Astrocyte of the spinal cord (primary cell): Measurements from ENCODE around the gene GIPC2.

Source experiments
- DNase-seq: peaks from one replicate; pipeline ENCODE4 v3.0.0; 2011; ENCODE audit warnings: low read depth, low spot score
- H3K4me3 ChIP-seq: 2 replicates; pipeline ENCODE4 v1.5.1; 2011; ENCODE audit warnings: low read depth, mild to moderate bottlenecking, low read length, moderate library complexity
- in situ Hi-C: cut with HindIII; loops from 2 replicates; pipeline ENCODE4 v1.10.0; 2017; ENCODE audit warnings: low sequenced_read_pairs
- TF ChIP-seq, protein P1 (sequence below): IDR thresholded peaks from 2 replicates; pipeline ENCODE4 v1.5.1; 2012; ENCODE audit warnings: low read depth, mild to moderate bottlenecking, low read length, inconsistent platforms

GIPC2 gene

DNA sequence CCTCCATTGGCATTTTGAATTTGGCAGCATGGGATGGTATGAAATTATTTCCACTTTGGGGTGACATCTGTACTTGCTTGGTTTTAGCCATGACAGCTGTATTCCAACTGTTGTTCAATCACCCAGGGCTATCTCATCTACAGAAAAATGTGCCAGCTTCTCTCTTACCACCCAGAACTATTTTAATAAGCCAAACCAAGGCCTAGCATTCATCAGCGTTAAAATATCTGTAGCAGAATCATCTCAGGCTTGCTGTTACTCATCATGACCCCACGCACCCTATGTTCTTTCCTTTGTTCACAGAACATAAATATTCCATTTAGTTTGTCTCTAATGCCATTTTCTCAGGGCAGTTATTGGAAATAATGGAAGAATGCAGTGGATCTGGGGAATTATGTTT, 49.8 kb downstream of the GIPC2 start:
- in situ Hi-C loops, result no loop called here
- TF ChIP-seq, protein P1, sequence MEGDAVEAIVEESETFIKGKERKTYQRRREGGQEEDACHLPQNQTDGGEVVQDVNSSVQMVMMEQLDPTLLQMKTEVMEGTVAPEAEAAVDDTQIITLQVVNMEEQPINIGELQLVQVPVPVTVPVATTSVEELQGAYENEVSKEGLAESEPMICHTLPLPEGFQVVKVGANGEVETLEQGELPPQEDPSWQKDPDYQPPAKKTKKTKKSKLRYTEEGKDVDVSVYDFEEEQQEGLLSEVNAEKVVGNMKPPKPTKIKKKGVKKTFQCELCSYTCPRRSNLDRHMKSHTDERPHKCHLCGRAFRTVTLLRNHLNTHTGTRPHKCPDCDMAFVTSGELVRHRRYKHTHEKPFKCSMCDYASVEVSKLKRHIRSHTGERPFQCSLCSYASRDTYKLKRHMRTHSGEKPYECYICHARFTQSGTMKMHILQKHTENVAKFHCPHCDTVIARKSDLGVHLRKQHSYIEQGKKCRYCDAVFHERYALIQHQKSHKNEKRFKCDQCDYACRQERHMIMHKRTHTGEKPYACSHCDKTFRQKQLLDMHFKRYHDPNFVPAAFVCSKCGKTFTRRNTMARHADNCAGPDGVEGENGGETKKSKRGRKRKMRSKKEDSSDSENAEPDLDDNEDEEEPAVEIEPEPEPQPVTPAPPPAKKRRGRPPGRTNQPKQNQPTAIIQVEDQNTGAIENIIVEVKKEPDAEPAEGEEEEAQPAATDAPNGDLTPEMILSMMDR, result no peak
- no peak overlapping the region for H3K4me3 ChIP-seq
- DNase-seq, result peak; percentile 90

DNA sequence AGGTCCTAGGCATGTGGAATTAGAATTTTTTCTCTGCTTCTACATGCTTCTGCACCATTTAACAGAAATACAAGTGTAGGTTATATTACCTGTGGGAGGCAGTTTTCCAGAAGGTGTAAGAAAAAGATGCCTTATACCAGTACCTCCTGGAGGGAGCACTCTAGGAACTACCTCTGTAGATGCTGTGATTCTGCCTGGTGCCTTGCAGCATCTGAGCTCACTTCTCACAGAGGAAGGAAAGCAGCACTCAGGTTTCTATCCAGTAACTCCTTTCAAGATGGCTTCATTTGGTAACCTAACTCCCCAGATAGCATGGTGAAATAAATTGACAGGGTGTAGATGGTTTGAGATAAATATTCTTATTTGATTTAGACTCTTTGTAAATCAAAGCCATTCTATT, 50.3 kb downstream of the GIPC2 start:
- no peak for DNase-seq
- no peak overlapping the region for H3K4me3 ChIP-seq
- in situ Hi-C loops, result no loop called here
- TF ChIP-seq, protein P1, result peak; percentile 2

DNA sequence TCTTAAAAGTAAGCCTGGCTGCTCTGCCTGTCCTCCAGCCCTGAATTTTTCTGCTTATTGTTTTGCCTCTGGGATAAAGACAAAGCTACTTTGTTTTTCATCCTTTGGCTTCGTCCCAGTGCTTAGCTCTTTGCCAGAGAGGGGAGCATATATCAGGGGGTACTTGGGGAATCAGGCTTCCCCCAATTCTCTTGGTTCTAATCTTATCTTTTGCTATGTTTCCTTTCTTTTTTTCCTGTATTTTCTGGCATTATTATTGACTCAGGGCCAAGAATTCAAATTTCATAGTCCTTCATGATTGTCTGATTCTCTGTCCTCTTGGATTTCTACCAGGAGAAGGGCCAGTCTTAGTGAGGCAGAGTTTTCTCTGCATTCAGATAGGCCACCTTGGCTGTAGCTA, 51.2 kb downstream of the GIPC2 start:
- in situ Hi-C loops, result no loop called here
- DNase-seq, result no peak
- H3K4me3 ChIP-seq, result no peak overlapping the region
- TF ChIP-seq, protein P1, result no peak

DNA sequence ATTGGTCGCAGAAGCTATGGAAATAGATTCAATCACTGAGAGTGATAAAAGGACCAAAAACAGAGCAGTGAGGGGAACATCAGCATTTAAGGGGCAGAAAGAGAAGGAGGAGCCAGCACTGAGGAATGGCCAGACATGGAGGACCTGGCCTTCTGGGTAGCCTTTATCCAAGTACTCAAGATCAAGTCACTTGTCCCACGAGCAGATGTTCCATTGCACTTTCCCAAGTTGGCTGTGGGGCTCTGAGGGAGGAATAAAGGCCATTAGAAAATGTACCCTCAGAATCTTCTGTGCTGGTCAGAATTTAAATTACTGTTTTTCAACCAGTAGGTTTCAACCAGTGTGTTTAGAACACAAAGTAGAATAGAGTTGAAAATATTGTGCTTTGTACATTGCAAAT, 55.3 kb downstream of the GIPC2 start:
- in situ Hi-C loops, result no loop called here
- TF ChIP-seq, protein P1, result no peak
- H3K4me3 ChIP-seq, result no peak overlapping the region
- DNase-seq, result no peak

DNA sequence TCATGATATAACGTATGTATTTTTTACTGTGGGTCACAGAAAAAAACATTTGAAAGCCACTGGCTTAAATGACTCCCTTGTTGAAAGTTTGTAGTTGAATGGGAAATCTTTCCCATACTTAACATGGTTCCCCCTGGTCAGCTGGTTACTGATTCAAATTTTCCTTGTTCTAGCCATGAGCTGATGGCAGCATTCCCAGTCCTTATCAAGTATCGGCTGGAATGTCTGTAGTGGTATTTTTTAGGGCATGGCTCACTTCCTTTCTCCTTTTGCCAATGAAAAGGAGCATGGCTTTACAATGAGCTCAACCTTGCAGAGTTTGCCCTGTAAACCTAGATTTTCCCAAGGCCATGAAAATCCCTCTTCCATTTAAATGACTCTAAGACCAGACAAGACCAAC, 55.7 kb downstream of the GIPC2 start:
- in situ Hi-C loops, result no loop called here
- TF ChIP-seq, protein P1, result no peak
- no peak overlapping the region for H3K4me3 ChIP-seq
- peak; percentile 97 for DNase-seq

DNA sequence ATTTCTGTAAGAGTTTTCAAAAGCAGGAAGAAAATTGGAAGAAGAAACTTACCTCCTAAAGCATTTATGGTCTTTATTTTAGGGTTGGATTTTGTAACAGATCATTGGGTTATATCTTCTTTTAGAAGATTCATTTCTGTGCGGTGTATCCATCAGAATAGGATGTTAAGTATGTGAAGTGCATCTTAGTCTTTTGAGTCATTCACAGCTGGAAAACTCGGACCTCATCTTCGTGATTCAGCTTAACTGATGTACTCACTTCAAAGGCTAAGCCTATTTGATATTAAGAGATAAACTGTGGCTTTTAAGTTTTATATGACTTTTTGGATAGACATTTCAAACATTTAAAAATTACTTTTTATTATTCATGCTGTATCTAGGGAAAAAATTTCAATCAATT, 56.3 kb downstream of the GIPC2 start:
- in situ Hi-C loops, result no loop called here
- TF ChIP-seq, protein P1, result no peak
- H3K4me3 ChIP-seq, result no peak overlapping the region
- peak; percentile 93 for DNase-seq

DNA sequence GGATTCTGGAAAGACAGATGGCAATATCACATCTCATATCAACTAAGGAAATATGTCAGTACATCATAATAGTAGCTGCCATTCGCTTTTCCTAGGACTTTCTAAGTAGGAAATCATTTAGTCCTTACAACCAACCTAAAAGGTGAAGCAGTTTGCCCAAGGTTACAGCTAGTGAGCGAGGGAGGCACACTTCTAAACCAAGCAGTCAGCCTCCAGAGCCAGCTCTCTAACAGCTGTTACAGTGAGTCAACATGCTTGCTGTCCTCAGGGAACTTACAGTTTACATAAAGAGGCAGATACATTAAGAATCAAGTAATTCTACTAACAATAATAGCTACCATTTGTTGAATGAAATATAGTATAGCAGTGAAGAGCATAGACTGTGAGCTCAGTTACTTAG, 57.1 kb downstream of the GIPC2 start:
- H3K4me3 ChIP-seq, result no peak overlapping the region
- in situ Hi-C loops, result no loop called here
- TF ChIP-seq, protein P1, result no peak
- no peak for DNase-seq
